ENCODE measurements around the gene BORCS6.
A peak's percentile ranks its signal among the peaks of the same experiment; 100 is the strongest.
"Not testable (repeated sequence)": the region's sequence is repeated elsewhere in the genome, so short reads cannot be mapped to it uniquely, and the experiment has no call there.

BORCS6 gene

GRCh38 chr17:8224891-8225812 is 35.2 kb upstream of the BORCS6 start:
- no peaks in the 10 kb centered on the region for H3K9me3 ChIP-seq (ENCODE audit: control insufficient read depth, insufficient read depth, low read depth, low read length)
- H3K36me3 ChIP-seq (ENCODE audit: control insufficient read depth, insufficient read depth, low read length), result peaks cover 31% of the 10 kb centered on the region
- H3K9ac ChIP-seq (ENCODE audit: low read length), result no peak overlapping the region
- peaks cover 10% of the 10 kb centered on the region; the same call in 1 of the 2 replicates for H3K4me1 ChIP-seq (ENCODE audit: control insufficient read depth, insufficient read depth, low read length)
- H3K27me3 ChIP-seq (ENCODE audit: control insufficient read depth, insufficient read depth, low read length), result no peaks in the 10 kb centered on the region
- H3K4me3 ChIP-seq (ENCODE audit: low read depth, low read length), result no peak overlapping the region
- no peak overlapping the region for H3K27ac ChIP-seq (ENCODE audit: low read depth, low read length)

- no peaks in the 10 kb centered on the region for H3K27me3 ChIP-seq (ENCODE audit: control insufficient read depth, insufficient read depth, low read length)
- H3K36me3 ChIP-seq (ENCODE audit: control insufficient read depth, insufficient read depth, low read length), result peaks cover 15% of the 10 kb centered on the region
- no peaks in the 10 kb centered on the region for H3K9me3 ChIP-seq (ENCODE audit: control insufficient read depth, insufficient read depth, low read depth, low read length)
- H3K4me1 ChIP-seq (ENCODE audit: control insufficient read depth, insufficient read depth, low read length), result peaks cover 10% of the 10 kb centered on the region; the same call in 1 of the 2 replicates
- H3K4me3 ChIP-seq (ENCODE audit: low read depth, low read length), result peak overlapping the region; percentile 78
- H3K9ac ChIP-seq (ENCODE audit: low read length), result peak overlapping the region; percentile 87
- H3K27ac ChIP-seq (ENCODE audit: low read depth, low read length), result peak overlapping the region; percentile 30; the same call in 1 of the 2 replicates
Observed at GRCh38 chr17:8223356-8224126, 33.6 kb upstream of the BORCS6 start.

- Histone ChIP-seq H3K36me3 (ENCODE audit: control insufficient read depth, insufficient read depth, low read length) (peaks cover 8% of the 10 kb centered on the region), H3K4me3 (ENCODE audit: low read depth, low read length) (peak overlapping the region; percentile 78), H3K9ac (ENCODE audit: low read length) (peak overlapping the region; percentile 87), H3K27me3 (ENCODE audit: control insufficient read depth, insufficient read depth, low read length) (no peaks in the 10 kb centered on the region), H3K9me3 (ENCODE audit: control insufficient read depth, insufficient read depth, low read depth, low read length) (no peaks in the 10 kb centered on the region), H3K27ac (ENCODE audit: low read depth, low read length) (peak overlapping the region; percentile 30; the same call in 1 of the 2 replicates), H3K4me1 (ENCODE audit: control insufficient read depth, insufficient read depth, low read length) (peaks cover 14% of the 10 kb centered on the region; the same call in 1 of the 2 replicates)
Observed at GRCh38 chr17:8222630-8223355, 32.8 kb upstream of the BORCS6 start.

GRCh38 chr17:8222380-8222629 is 32.3 kb upstream of the BORCS6 start:
- Histone ChIP-seq H3K9ac (ENCODE audit: low read length) (peak overlapping the region; percentile 87), H3K4me3 (ENCODE audit: low read depth, low read length) (peak overlapping the region; percentile 78), H3K36me3 (ENCODE audit: control insufficient read depth, insufficient read depth, low read length) (peaks cover 3% of the 10 kb centered on the region), H3K4me1 (ENCODE audit: control insufficient read depth, insufficient read depth, low read length) (peaks cover 11% of the 10 kb centered on the region; the same call in 1 of the 2 replicates), H3K9me3 (ENCODE audit: control insufficient read depth, insufficient read depth, low read depth, low read length) (no peaks in the 10 kb centered on the region), H3K27me3 (ENCODE audit: control insufficient read depth, insufficient read depth, low read length) (no peaks in the 10 kb centered on the region), H3K27ac (ENCODE audit: low read depth, low read length) (no peak overlapping the region)

GRCh38 chr17:8221663-8222379 is 31.8 kb upstream of the BORCS6 start:
- H3K4me1 ChIP-seq (ENCODE audit: control insufficient read depth, insufficient read depth, low read length), result peaks cover 8% of the 10 kb centered on the region; the same call in 1 of the 2 replicates
- peak overlapping the region; percentile 78 for H3K4me3 ChIP-seq (ENCODE audit: low read depth, low read length)
- peak overlapping the region; percentile 85 for H3K9ac ChIP-seq (ENCODE audit: low read length)
- no peaks in the 10 kb centered on the region for H3K36me3 ChIP-seq (ENCODE audit: control insufficient read depth, insufficient read depth, low read length)
- H3K9me3 ChIP-seq (ENCODE audit: control insufficient read depth, insufficient read depth, low read depth, low read length), result no peaks in the 10 kb centered on the region
- H3K27me3 ChIP-seq (ENCODE audit: control insufficient read depth, insufficient read depth, low read length), result no peaks in the 10 kb centered on the region
- H3K27ac ChIP-seq (ENCODE audit: low read depth, low read length), result peak overlapping the region; percentile 35; the same call in 1 of the 2 replicates

- H3K36me3 ChIP-seq (ENCODE audit: control insufficient read depth, insufficient read depth, low read length), result no peaks in the 10 kb centered on the region
- H3K27me3 ChIP-seq (ENCODE audit: control insufficient read depth, insufficient read depth, low read length), result no peaks in the 10 kb centered on the region
- peaks cover 8% of the 10 kb centered on the region; the same call in 1 of the 2 replicates for H3K4me1 ChIP-seq (ENCODE audit: control insufficient read depth, insufficient read depth, low read length)
- no peaks in the 10 kb centered on the region for H3K9me3 ChIP-seq (ENCODE audit: control insufficient read depth, insufficient read depth, low read depth, low read length)
- peak overlapping the region; percentile 78 for H3K4me3 ChIP-seq (ENCODE audit: low read depth, low read length)
- H3K27ac ChIP-seq (ENCODE audit: low read depth, low read length), result peak overlapping the region; percentile 41; the same call in 1 of the 2 replicates
- H3K9ac ChIP-seq (ENCODE audit: low read length), result peak overlapping the region; percentile 85
Observed at GRCh38 chr17:8220783-8221662, 31.0 kb upstream of the BORCS6 start.

GRCh38 chr17:8214000-8214399 is 24.0 kb upstream of the BORCS6 start:
- H3K9me3 ChIP-seq (ENCODE audit: control insufficient read depth, insufficient read depth, low read depth, low read length); H3K9ac ChIP-seq (ENCODE audit: low read length); H3K36me3 ChIP-seq (ENCODE audit: control insufficient read depth, insufficient read depth, low read length); H3K27ac ChIP-seq (ENCODE audit: low read depth, low read length); H3K4me3 ChIP-seq (ENCODE audit: low read depth, low read length); H3K27me3 ChIP-seq (ENCODE audit: control insufficient read depth, insufficient read depth, low read length); H3K4me1 ChIP-seq (ENCODE audit: control insufficient read depth, insufficient read depth, low read length): not testable (repeated sequence)

GRCh38 chr17:8212312-8213180 is 22.6 kb upstream of the BORCS6 start:
- Histone ChIP-seq H3K36me3 (ENCODE audit: control insufficient read depth, insufficient read depth, low read length) (peaks cover 6% of the 10 kb centered on the region), H3K27me3 (ENCODE audit: control insufficient read depth, insufficient read depth, low read length) (no peaks in the 10 kb centered on the region), H3K9me3 (ENCODE audit: control insufficient read depth, insufficient read depth, low read depth, low read length) (no peaks in the 10 kb centered on the region), H3K4me1 (ENCODE audit: control insufficient read depth, insufficient read depth, low read length) (0 out of 2 replicates have a peak, but pooled peaks cover 4% of the 10 kb centered on the region), H3K4me3 (ENCODE audit: low read depth, low read length) (no peak overlapping the region), H3K9ac (ENCODE audit: low read length) (no peak overlapping the region), H3K27ac (ENCODE audit: low read depth, low read length) (no peak overlapping the region)

GRCh38 chr17:8210761-8211458 is 20.9 kb upstream of the BORCS6 start:
- Histone ChIP-seq H3K4me1 (ENCODE audit: control insufficient read depth, insufficient read depth, low read length) (0 out of 2 replicates have a peak, but pooled peaks cover 4% of the 10 kb centered on the region), H3K27ac (ENCODE audit: low read depth, low read length) (no peak overlapping the region), H3K36me3 (ENCODE audit: control insufficient read depth, insufficient read depth, low read length) (peaks cover 22% of the 10 kb centered on the region), H3K27me3 (ENCODE audit: control insufficient read depth, insufficient read depth, low read length) (no peaks in the 10 kb centered on the region), H3K4me3 (ENCODE audit: low read depth, low read length) (peak overlapping the region; percentile 78), H3K9me3 (ENCODE audit: control insufficient read depth, insufficient read depth, low read depth, low read length) (no peaks in the 10 kb centered on the region), H3K9ac (ENCODE audit: low read length) (peak overlapping the region; percentile 95)
